ENCODE data around the gene NDST1.
"Not testable (repeated sequence)": the region's sequence is repeated elsewhere in the genome, so short reads cannot be mapped to it uniquely, and the experiment has no call there.

Gene NDST1

DNA sequence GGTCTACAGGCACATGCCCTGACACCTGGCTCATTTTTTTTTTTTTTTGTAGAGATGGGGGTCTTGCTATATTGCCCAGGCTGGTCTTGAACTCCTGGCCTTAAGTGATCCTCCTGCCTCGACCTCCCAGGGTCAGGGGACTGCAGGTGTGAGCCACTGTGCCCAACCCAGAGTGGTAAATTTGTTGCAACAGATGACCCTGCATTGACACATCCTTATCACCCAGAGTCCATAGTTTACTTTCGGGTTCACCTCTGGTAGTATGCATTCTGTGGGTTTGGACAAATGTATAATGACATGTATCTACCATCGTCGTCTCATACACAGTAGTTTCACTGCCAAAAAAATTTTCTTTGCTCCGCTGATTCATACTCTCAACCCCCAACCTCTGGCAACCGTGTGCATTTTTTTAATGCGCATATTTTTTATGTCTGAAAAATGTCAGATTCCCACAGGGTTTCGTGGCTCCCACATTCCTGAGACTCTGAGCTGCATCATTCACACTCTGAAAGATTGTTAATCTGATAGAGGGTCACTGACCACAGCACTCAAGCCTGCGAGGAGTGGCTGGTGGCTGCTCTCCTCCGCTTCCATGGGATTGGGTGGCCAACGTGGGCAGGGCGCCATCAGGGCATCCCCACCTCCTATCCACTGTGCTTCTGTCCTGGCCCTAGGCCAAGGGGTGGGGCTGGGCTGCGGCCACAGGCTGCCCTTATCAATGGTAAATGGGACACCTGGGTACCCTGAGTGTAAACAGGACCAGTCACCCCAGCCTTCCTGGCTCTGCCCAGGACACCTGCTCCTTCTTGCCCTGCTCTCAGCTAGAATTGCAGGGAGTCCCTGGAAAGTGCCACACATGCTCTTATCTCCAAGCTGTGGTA, 9.6 kb downstream of the NDST1 start:
- H3K4me3 ChIP-seq (ENCODE audit: control insufficient read depth in 1 of 7, extremely low read depth in 1 of 7, insufficient read depth in 4 of 7, low read depth in 2 of 7, low read length in 6 of 7), result no peak overlapping the region
- POLR2A ChIA-PET, result no interaction called here
- CTCF ChIA-PET, result interaction anchor here (0.6 to 3.0 kb wide), 5 partner anchors 9 to 59 kb away, joined by 3 to 15 read pairs (median 4); partner anchors contain the start of gene NDST1
- peaks cover 0 to 27% (median 3%) of the 10 kb centered on the region in 4 experiments for H3K36me3 ChIP-seq (ENCODE audit: control insufficient read depth in 4 of 4, insufficient read depth in 4 of 4, low read length in 3 of 4)
- H3K27ac ChIP-seq (ENCODE audit: insufficient read depth in 1 of 2, low read depth in 1 of 2, low read length in 2 of 2, poor library complexity in 1 of 2, severe bottlenecking in 2 of 2), result no peak overlapping the region
- peak in 2 of 3 donors; percentile 12 to 24 for DNase-seq
- WGBS (ENCODE audit: insufficient coverage), result 72% methylated on average over 10 of the region's 13 CpGs
- H3K9me3 ChIP-seq (ENCODE audit: control extremely low read depth in 1 of 5, control insufficient read depth in 4 of 5, insufficient read depth in 2 of 5, low read depth in 1 of 5, low read length in 4 of 5), result no peaks in the 10 kb centered on the region
- no peaks in the 10 kb centered on the region for H3K27me3 ChIP-seq (replicated peaks in 2 of 5; ENCODE audit: control insufficient read depth in 4 of 5, insufficient read depth in 5 of 5, low read length in 4 of 5)
- peaks cover 0 to 19% (median 11%) of the 10 kb centered on the region in 4 experiments for H3K4me1 ChIP-seq (ENCODE audit: control extremely low read depth in 1 of 4, control insufficient read depth in 4 of 4, insufficient read depth in 4 of 4, low read length in 3 of 4)

DNA sequence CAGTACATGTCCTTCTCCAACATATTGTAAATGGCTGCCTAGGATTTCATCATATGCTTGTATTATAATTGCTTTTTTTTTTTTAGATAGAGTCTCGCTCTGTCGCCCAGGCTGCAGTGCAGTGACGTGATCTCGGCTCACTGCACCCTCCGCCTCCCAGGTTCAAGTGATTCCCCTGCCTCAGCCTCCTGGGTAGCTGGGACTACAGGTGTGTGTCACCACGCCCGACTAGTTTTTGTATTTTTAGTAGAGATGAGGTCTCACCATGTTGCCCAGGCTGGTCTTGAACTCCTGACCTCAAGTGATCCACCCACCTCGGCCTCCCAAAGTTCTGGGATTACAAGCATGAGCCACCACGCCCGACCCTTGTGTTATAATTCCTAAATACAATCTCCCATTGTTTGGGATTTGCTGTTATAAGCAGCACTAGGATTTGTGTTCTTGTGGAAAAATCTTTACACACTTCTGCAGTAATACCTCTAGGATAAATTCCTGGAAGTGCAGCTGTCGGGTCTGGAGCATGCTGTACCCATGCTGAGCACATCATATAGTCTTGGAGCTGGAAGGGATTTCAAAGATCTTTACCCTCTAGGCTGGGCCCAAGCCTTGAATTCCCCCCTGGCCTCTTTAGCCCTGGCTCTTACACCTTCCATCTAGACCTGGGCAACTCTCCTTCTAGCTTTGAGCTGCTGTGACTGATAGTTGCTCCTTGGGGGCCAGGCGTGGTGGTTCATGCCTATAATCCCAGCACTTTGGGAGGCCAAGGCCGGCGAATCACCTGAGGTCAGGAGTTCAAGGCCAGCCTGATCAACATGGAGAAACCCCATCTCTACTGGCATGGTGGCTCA, 11.0 kb downstream of the NDST1 start:
- peaks cover 0 to 19% (median 11%) of the 10 kb centered on the region in 4 experiments for H3K4me1 ChIP-seq (ENCODE audit: control extremely low read depth in 1 of 4, control insufficient read depth in 4 of 4, insufficient read depth in 4 of 4, low read length in 3 of 4)
- 91% methylated on average over 7 of the region's 14 CpGs for WGBS (ENCODE audit: insufficient coverage)
- H3K9me3 ChIP-seq (ENCODE audit: control extremely low read depth in 1 of 5, control insufficient read depth in 4 of 5, insufficient read depth in 2 of 5, low read depth in 1 of 5, low read length in 4 of 5); H3K4me3 ChIP-seq (ENCODE audit: control insufficient read depth in 1 of 7, extremely low read depth in 1 of 7, insufficient read depth in 4 of 7, low read depth in 2 of 7, low read length in 6 of 7); H3K27me3 ChIP-seq (replicated peaks in 2 of 5; ENCODE audit: control insufficient read depth in 4 of 5, insufficient read depth in 5 of 5, low read length in 4 of 5); H3K27ac ChIP-seq (ENCODE audit: insufficient read depth in 1 of 2, low read depth in 1 of 2, low read length in 2 of 2, poor library complexity in 1 of 2, severe bottlenecking in 2 of 2); DNase-seq: not testable (repeated sequence)
- H3K36me3 ChIP-seq (ENCODE audit: control insufficient read depth in 4 of 4, insufficient read depth in 4 of 4, low read length in 3 of 4), result peaks cover 0 to 36% (median 4%) of the 10 kb centered on the region in 4 experiments
- CTCF ChIA-PET, result interaction anchor here (0.8 to 3.0 kb wide), 5 partner anchors 11 to 62 kb away, joined by 3 to 15 read pairs (median 4); partner anchors contain the start of gene NDST1
- POLR2A ChIA-PET, result interaction anchor here (0.8 kb wide), 1 partner anchor 62 kb away, joined by 3 read pairs; no protein-coding TSS in a partner anchor

DNA sequence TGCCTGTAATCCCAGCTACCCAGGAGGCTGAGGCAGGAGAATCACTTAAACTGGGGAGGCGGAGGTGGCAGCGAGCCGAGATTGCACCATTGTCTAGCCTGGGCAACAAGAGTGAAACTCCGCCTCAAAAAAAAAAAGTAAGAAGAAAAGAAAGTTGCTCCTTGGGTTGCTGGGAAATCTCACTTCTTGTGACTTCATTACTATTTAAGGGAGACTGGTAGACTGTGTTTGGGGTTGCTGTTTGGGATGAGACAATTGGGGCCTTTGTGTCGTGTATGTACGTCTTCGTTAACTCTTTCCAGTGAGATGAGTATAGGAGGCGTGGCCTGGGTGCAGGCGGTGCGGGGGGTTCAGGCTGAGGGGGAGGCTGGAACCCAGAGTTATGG, 11.6 kb downstream of the NDST1 start:
- H3K4me1 ChIP-seq (ENCODE audit: control extremely low read depth in 1 of 4, control insufficient read depth in 4 of 4, insufficient read depth in 4 of 4, low read length in 3 of 4), result peaks cover 0 to 19% (median 11%) of the 10 kb centered on the region in 4 experiments
- POLR2A ChIA-PET, result interaction anchor here (0.8 kb wide), 1 partner anchor 63 kb away, joined by 3 read pairs; no protein-coding TSS in a partner anchor
- 93% methylated on average over 7 of the region's 10 CpGs for WGBS (ENCODE audit: insufficient coverage)

DNA sequence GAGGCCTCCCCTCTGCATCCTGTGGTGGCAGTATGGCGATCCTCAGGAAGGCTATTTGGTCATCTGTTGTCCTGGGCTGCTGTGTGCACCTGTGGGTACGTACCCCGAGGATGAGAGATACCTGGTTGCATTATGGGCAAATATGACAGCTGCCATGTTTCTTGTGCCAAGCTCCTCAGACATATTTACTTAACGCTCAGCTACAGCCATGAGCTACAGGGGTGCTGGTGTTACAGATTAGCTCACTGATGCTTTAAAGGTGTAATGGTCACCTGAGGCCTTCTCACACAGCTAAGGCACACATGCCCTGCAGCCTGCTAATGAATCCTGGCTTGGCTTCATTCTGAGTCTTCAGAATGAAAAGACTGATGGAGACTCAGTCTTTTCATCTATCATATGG, 12.0 kb downstream of the NDST1 start:
- WGBS (ENCODE audit: insufficient coverage), result 100% methylated on average over 4 of the region's 4 CpGs
- Histone ChIP-seq H3K27ac (ENCODE audit: insufficient read depth in 1 of 2, low read depth in 1 of 2, low read length in 2 of 2, poor library complexity in 1 of 2, severe bottlenecking in 2 of 2) (no peak overlapping the region), H3K9me3 (ENCODE audit: control extremely low read depth in 1 of 5, control insufficient read depth in 4 of 5, insufficient read depth in 2 of 5, low read depth in 1 of 5, low read length in 4 of 5) (no peaks in the 10 kb centered on the region), H3K36me3 (ENCODE audit: control insufficient read depth in 4 of 4, insufficient read depth in 4 of 4, low read length in 3 of 4) (peaks cover 0 to 40% (median 4%) of the 10 kb centered on the region in 4 experiments), H3K27me3 (replicated peaks in 2 of 5; ENCODE audit: control insufficient read depth in 4 of 5, insufficient read depth in 5 of 5, low read length in 4 of 5) (no peaks in the 10 kb centered on the region), H3K4me1 (ENCODE audit: control extremely low read depth in 1 of 4, control insufficient read depth in 4 of 4, insufficient read depth in 4 of 4, low read length in 3 of 4) (peaks cover 0 to 15% (median 10%) of the 10 kb centered on the region in 4 experiments), H3K4me3 (ENCODE audit: control insufficient read depth in 1 of 7, extremely low read depth in 1 of 7, insufficient read depth in 4 of 7, low read depth in 2 of 7, low read length in 6 of 7) (no peak overlapping the region)
- ChIA-PET CTCF (interaction anchor here (0.8 to 6.6 kb wide), 4 partner anchors 10 to 63 kb away, joined by 3 to 37 read pairs (median 4); partner anchors contain the start of gene NDST1), POLR2A (no interaction called here)
- DNase-seq, result no peak

More for the DNA sequence above, 11.6 kb downstream of the NDST1 start:
- H3K36me3 ChIP-seq (ENCODE audit: control insufficient read depth in 4 of 4, insufficient read depth in 4 of 4, low read length in 3 of 4), result peaks cover 0 to 38% (median 4%) of the 10 kb centered on the region in 4 experiments
- H3K27ac ChIP-seq (ENCODE audit: insufficient read depth in 1 of 2, low read depth in 1 of 2, low read length in 2 of 2, poor library complexity in 1 of 2, severe bottlenecking in 2 of 2), result no peak overlapping the region
- H3K4me3 ChIP-seq (ENCODE audit: control insufficient read depth in 1 of 7, extremely low read depth in 1 of 7, insufficient read depth in 4 of 7, low read depth in 2 of 7, low read length in 6 of 7), result no peak overlapping the region
- CTCF ChIA-PET, result interaction anchor here (0.8 to 2.1 kb wide), 3 partner anchors 34 to 63 kb away, joined by 3 to 5 read pairs (median 3); no protein-coding TSS in a partner anchor
- H3K27me3 ChIP-seq (replicated peaks in 2 of 5; ENCODE audit: control insufficient read depth in 4 of 5, insufficient read depth in 5 of 5, low read length in 4 of 5), result no peaks in the 10 kb centered on the region
- no peaks in the 10 kb centered on the region for H3K9me3 ChIP-seq (ENCODE audit: control extremely low read depth in 1 of 5, control insufficient read depth in 4 of 5, insufficient read depth in 2 of 5, low read depth in 1 of 5, low read length in 4 of 5)
- no peak for DNase-seq

DNA sequence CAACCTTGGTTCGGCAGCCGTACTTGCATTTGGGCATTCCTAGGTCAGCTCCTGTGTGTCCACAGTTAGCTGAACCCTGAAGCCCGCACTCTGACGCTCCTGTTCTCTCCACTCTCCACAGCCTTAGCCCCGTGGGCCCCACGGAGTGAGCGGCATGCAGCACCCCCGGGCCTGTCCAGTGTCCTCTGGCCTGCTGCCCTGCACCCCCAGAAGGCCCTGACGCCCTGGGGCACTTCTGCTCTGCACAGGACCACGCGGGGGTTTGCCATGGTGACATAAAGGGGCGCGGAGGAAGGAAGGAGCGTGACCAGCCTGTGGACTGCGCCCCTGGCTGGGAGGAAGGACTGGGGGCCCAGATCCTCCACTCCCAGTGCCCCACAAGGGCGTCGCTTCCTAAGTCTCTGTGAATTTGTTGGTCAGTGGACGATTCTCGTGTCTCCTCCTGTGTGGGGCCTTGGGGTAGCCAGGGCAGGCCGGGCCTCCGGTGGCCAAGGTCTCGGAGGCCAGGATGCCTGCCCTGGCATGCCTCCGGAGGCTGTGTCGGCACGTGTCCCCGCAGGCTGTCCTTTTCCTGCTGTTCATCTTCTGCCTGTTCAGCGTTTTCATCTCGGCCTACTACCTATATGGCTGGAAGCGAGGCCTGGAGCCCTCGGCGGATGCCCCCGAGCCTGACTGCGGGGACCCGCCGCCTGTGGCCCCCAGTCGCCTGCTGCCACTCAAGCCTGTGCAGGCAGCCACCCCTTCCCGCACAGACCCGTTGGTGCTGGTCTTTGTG, 13.0 kb downstream of the NDST1 start:
- CTCF ChIA-PET, result interaction anchor here (0.6 to 6.6 kb wide), 5 partner anchors 11 to 180 kb away, joined by 3 to 37 read pairs (median 4); partner anchors contain the start of genes NDST1 and RBM22
- DNase-seq, result no peak
- Histone ChIP-seq H3K9me3 (ENCODE audit: control extremely low read depth in 1 of 5, control insufficient read depth in 4 of 5, insufficient read depth in 2 of 5, low read depth in 1 of 5, low read length in 4 of 5) (no peaks in the 10 kb centered on the region), H3K36me3 (ENCODE audit: control insufficient read depth in 4 of 4, insufficient read depth in 4 of 4, low read length in 3 of 4) (peaks cover 0 to 45% (median 4%) of the 10 kb centered on the region in 4 experiments), H3K4me3 (ENCODE audit: control insufficient read depth in 1 of 7, extremely low read depth in 1 of 7, insufficient read depth in 4 of 7, low read depth in 2 of 7, low read length in 6 of 7) (no peak overlapping the region), H3K4me1 (ENCODE audit: control extremely low read depth in 1 of 4, control insufficient read depth in 4 of 4, insufficient read depth in 4 of 4, low read length in 3 of 4) (peaks cover 0 to 11% (median 8%) of the 10 kb centered on the region in 4 experiments), H3K27me3 (replicated peaks in 2 of 5; ENCODE audit: control insufficient read depth in 4 of 5, insufficient read depth in 5 of 5, low read length in 4 of 5) (no peaks in the 10 kb centered on the region), H3K27ac (ENCODE audit: insufficient read depth in 1 of 2, low read depth in 1 of 2, low read length in 2 of 2, poor library complexity in 1 of 2, severe bottlenecking in 2 of 2) (no peak overlapping the region)
- POLR2A ChIA-PET, result no interaction called here
- 93% methylated on average over 28 of the region's 38 CpGs for WGBS (ENCODE audit: insufficient coverage)

DNA sequence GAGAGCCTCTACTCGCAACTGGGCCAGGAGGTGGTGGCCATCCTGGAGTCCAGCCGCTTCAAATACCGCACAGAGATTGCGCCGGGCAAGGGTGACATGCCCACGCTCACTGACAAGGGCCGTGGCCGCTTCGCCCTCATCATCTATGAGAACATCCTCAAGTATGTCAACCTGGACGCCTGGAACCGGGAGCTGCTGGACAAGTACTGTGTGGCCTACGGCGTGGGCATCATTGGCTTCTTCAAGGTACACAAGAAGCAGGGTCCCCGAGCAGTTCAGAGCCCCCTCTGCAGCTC, 13.5 kb downstream of the NDST1 start:
- Histone ChIP-seq H3K27ac (ENCODE audit: insufficient read depth in 1 of 2, low read depth in 1 of 2, low read length in 2 of 2, poor library complexity in 1 of 2, severe bottlenecking in 2 of 2) (no peak overlapping the region), H3K4me3 (ENCODE audit: control insufficient read depth in 1 of 7, extremely low read depth in 1 of 7, insufficient read depth in 4 of 7, low read depth in 2 of 7, low read length in 6 of 7) (no peak overlapping the region), H3K36me3 (ENCODE audit: control insufficient read depth in 4 of 4, insufficient read depth in 4 of 4, low read length in 3 of 4) (peaks cover 0 to 49% (median 4%) of the 10 kb centered on the region in 4 experiments), H3K9me3 (ENCODE audit: control extremely low read depth in 1 of 5, control insufficient read depth in 4 of 5, insufficient read depth in 2 of 5, low read depth in 1 of 5, low read length in 4 of 5) (no peaks in the 10 kb centered on the region), H3K27me3 (replicated peaks in 2 of 5; ENCODE audit: control insufficient read depth in 4 of 5, insufficient read depth in 5 of 5, low read length in 4 of 5) (no peaks in the 10 kb centered on the region), H3K4me1 (ENCODE audit: control extremely low read depth in 1 of 4, control insufficient read depth in 4 of 4, insufficient read depth in 4 of 4, low read length in 3 of 4) (peaks cover 0 to 11% (median 8%) of the 10 kb centered on the region in 4 experiments)
- no peak for DNase-seq
- WGBS (ENCODE audit: insufficient coverage), result 98% methylated on average over 14 of the region's 14 CpGs
- ChIA-PET CTCF (interaction anchor here (0.9 to 6.6 kb wide), 3 partner anchors 12 to 56 kb away, joined by 3 to 37 read pairs (median 4); partner anchors contain the start of gene NDST1), POLR2A (no interaction called here)

Measured in common myeloid progenitor, CD34-positive (primary cell).